GM18499 (cell line): ENCODE measurements around the gene BCL2L12.
"Not testable (repeated sequence)": the region's sequence is repeated elsewhere in the genome, so short reads cannot be mapped to it uniquely, and the experiment has no call there.

ENCODE experiments used
- ATAC-seq: cut with Tn5 transposase; IDR thresholded peaks from one replicate; pipeline ENCODE4 v1.9.1; 2021; ENCODE audit warnings: moderate number of reproducible peaks; ENCODE audit not compliant: insufficient read depth, unreplicated experiment

BCL2L12 gene

GRCh38 chr19:49665351-49666119 is at the start of gene BCL2L12, which contains the start of gene IRF3:
Gene BCL2L12, plus strand, starts transcription at chr19:49665933. Its CDS starts 760 bp downstream, at chr19:49666693.
Gene IRF3, minus strand, starts transcription at chr19:49665857. Its CDS starts 1,019 bp downstream, at chr19:49664838.
- ATAC-seq: peak; percentile 76

GRCh38 chr19:49616532-49616931 is 49.2 kb upstream of the BCL2L12 start:
- no peak for ATAC-seq

GRCh38 chr19:49616945-49617344 is 48.8 kb upstream of the BCL2L12 start:
- no peak for ATAC-seq

- ATAC-seq: not testable (repeated sequence)
These were observed 47.9 kb upstream of the BCL2L12 start for GRCh38 chr19:49617860-49618259.

- ATAC-seq: no peak
These were observed 40.5 kb upstream of the BCL2L12 start for GRCh38 chr19:49624967-49625910.

GRCh38 chr19:49626226-49626625 is 39.5 kb upstream of the BCL2L12 start:
- ATAC-seq: no peak

GRCh38 chr19:49629659-49630058 is 36.1 kb upstream of the BCL2L12 start:
- no peak for ATAC-seq

- ATAC-seq: no peak
These were observed 34.6 kb upstream of the BCL2L12 start for GRCh38 chr19:49631014-49631588.

GRCh38 chr19:49631610-49632192 is 34.0 kb upstream of the BCL2L12 start:
- ATAC-seq: no peak

GRCh38 chr19:49632576-49632975 is 33.2 kb upstream of the BCL2L12 start:
- no peak for ATAC-seq

- ATAC-seq: not testable (repeated sequence)
These were observed 32.5 kb upstream of the BCL2L12 start for GRCh38 chr19:49633273-49633672.

GRCh38 chr19:49635530-49636232 is 30.1 kb upstream of the BCL2L12 start:
- ATAC-seq: no peak

GRCh38 chr19:49636233-49636932 is 29.4 kb upstream of the BCL2L12 start:
- ATAC-seq: no peak

- ATAC-seq: no peak
These were observed 27.7 kb upstream of the BCL2L12 start for GRCh38 chr19:49637821-49638738.

- ATAC-seq: no peak
These were observed 26.2 kb upstream of the BCL2L12 start for GRCh38 chr19:49639401-49640112.

- peak; percentile 46 for ATAC-seq
These were observed 25.4 kb upstream of the BCL2L12 start, which contains the start of gene RRAS for GRCh38 chr19:49640113-49640898. Gene RRAS, minus strand, starts transcription at chr19:49640143. Its CDS starts 45 bp downstream, at chr19:49640098.
